Activated T-cell treated with anti-CD3 and anti-CD28 coated beads, Interleukin-2, amount 50 U/mL, for 4 hours (primary cell): Measurements from ENCODE around the gene TRIM22. TPM values are rescaled to one million over a fixed set of nuclear protein-coding genes. Genes with fewer than 3 reads are reported as not detected.

ENCODE experiments used
- ATAC-seq, 2 donors: fragments of 200-7000 bp; cut with Tn5 transposase; one replicate each; pipeline ENCODE4 v1.10.0; 2021
- DNase-seq: peaks from one replicate; pipeline ENCODE4 v3.0.0-alpha.2; 2020
- H3K27me3 Mint-ChIP-seq: one replicate; pipeline ENCODE4 v1.8.0; 2021; ENCODE audit warnings: low read depth, mixed read lengths
- H3K36me3 Mint-ChIP-seq: one replicate; pipeline ENCODE4 v1.8.0; 2022; ENCODE audit warnings: mixed read lengths; ENCODE audit not compliant: insufficient read depth
- H3K4me1 Mint-ChIP-seq: one replicate; pipeline ENCODE4 v1.8.0; 2021; ENCODE audit warnings: low read depth, mixed read lengths
- H3K4me3 Mint-ChIP-seq: one replicate; pipeline ENCODE4 v1.8.0; 2021; ENCODE audit warnings: mild to moderate bottlenecking, moderate library complexity, mixed read lengths
- H3K9me3 Mint-ChIP-seq: one replicate; pipeline ENCODE4 v1.8.0; 2021; ENCODE audit warnings: mixed read lengths
- total RNA-seq, 3 donors: library from RNA; stranded (reverse); gene quantifications; one replicate each; pipeline ENCODE4 v1.2.1, GENCODE V29; 2021

TRIM22 gene
- total RNA-seq, 3 donors from 2014 or later = 25.0 to 53.3 (median 41.1) TPM

- H3K27me3 Mint-ChIP-seq = no peaks in the 10 kb centered on the region
- DNase-seq (no peak), ATAC-seq (no peak)
- peaks cover 7% of the 10 kb centered on the region for H3K9me3 Mint-ChIP-seq
- H3K4me1 Mint-ChIP-seq = no peaks in the 10 kb centered on the region
- H3K36me3 Mint-ChIP-seq = no peaks in the 10 kb centered on the region
- H3K4me3 Mint-ChIP-seq = no peak overlapping the region
Observed at GRCh38 chr11:5746614-5747013, 57.0 kb downstream of the TRIM22 start.

GRCh38 chr11:5749836-5750235 is 60.2 kb downstream of the TRIM22 start:
- no peaks in the 10 kb centered on the region for H3K36me3 Mint-ChIP-seq
- no peak overlapping the region for H3K4me3 Mint-ChIP-seq
- H3K9me3 Mint-ChIP-seq = no peaks in the 10 kb centered on the region
- H3K27me3 Mint-ChIP-seq = no peaks in the 10 kb centered on the region
- DNase-seq (no peak), ATAC-seq (no peak)
- no peaks in the 10 kb centered on the region for H3K4me1 Mint-ChIP-seq

GRCh38 chr11:5753943-5754342 is 64.4 kb downstream of the TRIM22 start, which contains the start of gene OR52N4:
Gene OR52N4, plus strand, starts transcription at chr11:5754243. Its CDS starts 498 bp downstream, at chr11:5754741.
- no peak within 1 kb of the TSS for H3K4me3 Mint-ChIP-seq
- H3K36me3 Mint-ChIP-seq = peaks cover 2% of the 10 kb centered on the region
- H3K4me1 Mint-ChIP-seq = no peaks in the 10 kb centered on the region
- no peak for DNase-seq
- H3K9me3 Mint-ChIP-seq = no peaks in the 10 kb centered on the region
- no peaks in the 10 kb centered on the region for H3K27me3 Mint-ChIP-seq
- ATAC-seq = no peak

Other genes starting within 250 kb of the TRIM22 start
- gene OR51I1, start 248.3 kb upstream of the TRIM22 start, total RNA-seq = not detected
- not detected for gene OR51I2, start 240.5 kb upstream of the TRIM22 start, total RNA-seq
- gene OR52D1, start 201.1 kb upstream of the TRIM22 start, total RNA-seq = not detected
- gene UBQLN3, start 179.8 kb upstream of the TRIM22 start, total RNA-seq = not detected
- not detected for gene UBQLNL, start 173.1 kb upstream of the TRIM22 start, total RNA-seq
- not detected for gene OR52H1, start 141.2 kb upstream of the TRIM22 start, total RNA-seq
- not detected for gene OR52B6, start 108.9 kb upstream of the TRIM22 start, total RNA-seq
- under 1 TPM in 2 of 3 donors, not detected in 1; 0.14 to 0.30 TPM for gene TRIM6, start 93.2 kb upstream of the TRIM22 start, total RNA-seq
- 1 to 10 TPM; 1.2 to 2.4 (median 1.6) TPM for gene TRIM34, start 64.8 kb upstream of the TRIM22 start, total RNA-seq
- 1 to 10 TPM; 5.0 to 8.7 (median 5.2) TPM for gene TRIM5, start 4.7 kb upstream of the TRIM22 start, total RNA-seq
- not detected for gene OR56B1, start 46.7 kb downstream of the TRIM22 start, total RNA-seq
- not detected for gene OR52N4, start 64.5 kb downstream of the TRIM22 start, total RNA-seq
- gene OR52N5, start 93.6 kb downstream of the TRIM22 start, total RNA-seq = not detected
- not detected for gene OR52N1, start 101.5 kb downstream of the TRIM22 start, total RNA-seq
- gene OR52N2, start 119.1 kb downstream of the TRIM22 start, total RNA-seq = not detected
- not detected for gene OR52E6, start 152.1 kb downstream of the TRIM22 start, total RNA-seq
- not detected for gene OR52E8, start 167.9 kb downstream of the TRIM22 start, total RNA-seq
- gene OR52E4, start 190.8 kb downstream of the TRIM22 start, total RNA-seq = not detected
- not detected for gene OR52E5, start 203.4 kb downstream of the TRIM22 start, total RNA-seq